ENCODE results near the gene UTS2R. TPM values are rescaled to one million over a fixed set of nuclear protein-coding genes. Genes with fewer than 3 reads are reported as not detected.

The UTS2R gene
- total and polyA plus RNA-seq, 7 donors, result 0.10 to 3.8 (median 0.70) TPM; not detected in 3

DNA sequence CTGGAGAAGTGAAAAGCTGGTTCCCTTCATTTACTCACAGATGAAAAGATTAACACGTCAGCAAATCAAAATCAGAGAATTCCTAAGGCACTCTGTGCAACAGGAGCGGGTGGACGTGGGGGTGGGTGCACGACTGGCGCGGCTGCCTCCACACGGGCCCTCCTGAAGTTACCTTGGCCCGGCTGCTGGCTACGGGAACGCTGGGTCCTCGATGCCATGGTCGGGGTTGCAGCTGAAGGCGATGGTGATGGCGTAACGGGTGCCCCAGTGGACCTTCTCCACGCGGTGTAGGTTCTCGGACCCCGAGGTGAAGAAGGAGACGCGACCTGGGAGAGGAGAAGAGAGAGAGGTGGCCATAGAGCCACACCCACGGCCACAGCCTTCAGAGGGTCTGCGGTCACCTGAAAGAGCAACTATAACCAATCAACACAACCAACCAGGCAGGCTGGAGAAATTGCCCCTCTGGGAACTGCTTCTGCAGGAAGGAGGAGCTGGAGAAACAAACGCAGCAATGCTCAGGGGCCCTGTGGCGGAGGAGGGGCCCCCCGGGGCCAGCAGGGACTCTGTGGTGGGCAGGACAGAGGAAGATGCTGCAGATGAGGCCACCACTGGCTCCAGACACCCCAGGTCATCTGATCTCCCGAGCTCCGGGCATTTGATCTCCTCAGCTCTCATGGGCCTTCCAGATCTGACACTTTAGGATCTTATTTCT lies 20.8 kb downstream of the UTS2R start:
- no peaks in the 10 kb centered on the region for H3K27me3 ChIP-seq (ENCODE audit: insufficient read depth in 3 of 3, low read length in 2 of 3)
- H3K4me3 ChIP-seq, result no peak overlapping the region
- ATAC-seq (no peak), DNase-seq (no peak)
- H3K9me3 ChIP-seq, result no peaks in the 10 kb centered on the region
- no peak for TF ChIP-seq CTCF (IDR thresholded peaks at IDR 0.05)
- H3K4me1 ChIP-seq, result peaks cover 4% of the 10 kb centered on the region
- WGBS, 3 donors, result 90 to 93% (median 91%) methylated on average over 28 of the region's 28 CpGs
- H3K36me3 ChIP-seq (ENCODE audit: insufficient read depth in 1 of 2, low read depth in 1 of 2), result peaks cover 0 to 32% of the 10 kb centered on the region in 2 donors
- H3K27ac ChIP-seq, result no peak overlapping the region
- intact Hi-C loops (cut with DNase I), result no loop called here

- intact Hi-C loops (cut with DNase I), result no loop called here
- peaks cover 4% of the 10 kb centered on the region for H3K4me1 ChIP-seq
- DNase-seq (peak in 1 of 2 donors; percentile 24), ATAC-seq (no peak)
- H3K36me3 ChIP-seq (ENCODE audit: insufficient read depth in 1 of 2, low read depth in 1 of 2), result peaks cover 0 to 32% of the 10 kb centered on the region in 2 donors
- H3K9me3 ChIP-seq, result no peaks in the 10 kb centered on the region
- no peak overlapping the region for H3K27ac ChIP-seq
- TF ChIP-seq CTCF (IDR thresholded peaks at IDR 0.05), result no peak
- H3K4me3 ChIP-seq, result no peak overlapping the region
- WGBS, 3 donors, result 91 to 95% (median 94%) methylated on average over 15 of the region's 15 CpGs
- H3K27me3 ChIP-seq (ENCODE audit: insufficient read depth in 3 of 3, low read length in 2 of 3), result no peaks in the 10 kb centered on the region
Observed at GRCh38 chr17:82392941-82393340, 21.4 kb downstream of the UTS2R start.

DNA sequence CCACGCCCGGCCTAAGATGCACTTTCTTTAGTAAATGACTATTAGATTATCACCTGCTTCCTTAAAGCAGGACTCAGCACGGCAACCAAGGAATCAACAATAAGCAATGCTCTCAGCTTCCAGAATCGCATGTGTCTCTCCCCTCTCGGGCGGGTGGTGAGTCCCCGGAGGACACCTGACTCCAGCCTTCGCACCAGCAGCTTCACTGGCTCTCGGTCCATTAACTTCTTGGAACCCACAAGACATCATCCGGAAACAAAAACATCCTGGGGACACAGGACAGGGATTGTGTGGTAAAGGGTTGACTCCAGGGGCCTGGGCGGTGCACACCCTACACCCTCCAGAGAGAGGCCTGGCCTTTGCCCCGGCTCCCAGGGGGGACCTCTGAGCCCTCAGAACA lies 22.7 kb downstream of the UTS2R start:
- DNase-seq, result no peak
- H3K4me3 ChIP-seq, result no peak overlapping the region
- no peak for ATAC-seq
- WGBS, 3 donors, result 88 to 95% (median 88%) methylated on average over 12 of the region's 12 CpGs
- peaks cover 2% of the 10 kb centered on the region for H3K4me1 ChIP-seq
- peaks cover 0 to 32% of the 10 kb centered on the region in 2 donors for H3K36me3 ChIP-seq (ENCODE audit: insufficient read depth in 1 of 2, low read depth in 1 of 2)
- no peaks in the 10 kb centered on the region for H3K27me3 ChIP-seq (ENCODE audit: insufficient read depth in 3 of 3, low read length in 2 of 3)
- intact Hi-C loops (cut with DNase I), result no loop called here
- no peaks in the 10 kb centered on the region for H3K9me3 ChIP-seq
- TF ChIP-seq CTCF (IDR thresholded peaks at IDR 0.05), result no peak
- no peak overlapping the region for H3K27ac ChIP-seq

DNA sequence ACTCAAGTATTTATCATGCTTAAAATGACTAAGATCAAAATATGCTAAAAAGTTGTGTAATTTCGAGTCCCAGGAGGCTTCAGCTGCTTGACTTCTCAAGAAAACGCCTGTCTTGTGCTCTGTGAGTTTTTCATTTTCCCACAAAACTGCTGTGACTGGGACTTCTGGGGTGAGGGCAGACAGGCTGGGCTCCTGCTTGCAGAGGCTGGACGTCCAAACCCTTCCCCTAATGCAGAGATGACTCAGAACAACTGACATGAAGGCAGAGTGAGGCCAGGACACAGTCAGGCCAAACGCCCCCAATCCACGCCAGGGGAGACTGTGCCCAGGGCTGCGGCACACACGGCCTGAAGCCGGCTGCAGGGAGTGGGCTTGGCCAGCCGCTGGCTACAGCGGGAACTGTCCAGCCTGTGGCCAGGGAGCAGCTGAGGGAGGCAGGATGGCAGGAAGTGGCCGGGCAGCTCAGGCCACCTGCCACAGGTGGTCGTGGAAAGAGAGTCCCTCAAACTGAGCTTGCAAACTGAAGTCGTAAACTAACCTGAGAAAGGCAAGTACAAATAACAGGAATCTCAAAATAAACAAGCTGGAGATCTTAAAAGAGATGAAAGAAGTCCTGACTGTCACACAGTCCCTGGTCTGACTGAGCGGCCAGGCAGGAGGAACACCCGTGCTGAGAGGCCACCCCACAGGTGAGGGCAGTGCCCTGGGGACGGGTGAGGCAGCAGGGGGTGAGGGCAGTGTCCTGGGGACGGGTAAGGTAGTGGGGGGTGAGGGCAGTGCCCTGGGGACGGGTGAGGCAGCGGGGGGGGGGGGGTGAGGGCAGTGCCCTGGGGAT lies 25.3 kb downstream of the UTS2R start:
- intact Hi-C loops (cut with DNase I), result no loop called here
- Histone ChIP-seq H3K36me3 (ENCODE audit: insufficient read depth in 1 of 2, low read depth in 1 of 2) (peaks cover 0 to 34% of the 10 kb centered on the region in 2 donors), H3K27ac (no peak overlapping the region), H3K4me1 (peaks cover 16% of the 10 kb centered on the region), H3K4me3 (no peak overlapping the region), H3K27me3 (ENCODE audit: insufficient read depth in 3 of 3, low read length in 2 of 3) (no peaks in the 10 kb centered on the region), H3K9me3 (no peaks in the 10 kb centered on the region)
- TF ChIP-seq CTCF (IDR thresholded peaks at IDR 0.05), result no peak
- ATAC-seq (peak in 1 of 4 donors; percentile 14), DNase-seq (peak in 1 of 2 donors; percentile 45)
- WGBS, 3 donors, result 59 to 73% (median 68%) methylated on average over 16 to 18 of the region's 19 CpGs
